Ovary (tissue), 3 donors: Measurements from ENCODE around the gene GKN1.

Experiments used
- EP300 ChIP-seq: sonication (generic); formaldehyde crosslinking; IDR thresholded peaks from one replicate; pipeline ENCODE4 v1.6.1; 2017; ENCODE audit warnings: antibody characterized with exemption
- TF ChIP-seq, protein P1 (sequence below), 3 donors: fragments of 450-650 bp in 2 of 3; fragments of 200-600 bp in 1 of 3; IDR thresholded peaks; one replicate each; pipeline versions ENCODE4 v1.5.1 to v1.8.0; 2016 to 2022; ENCODE audit warnings: antibody characterized with exemption in 3 of 3, mild to moderate bottlenecking in 1 of 3
- donor health status: DM: no; HTN: no; CAD: no.

- no peak for TF ChIP-seq EP300
- TF ChIP-seq, protein P1, sequence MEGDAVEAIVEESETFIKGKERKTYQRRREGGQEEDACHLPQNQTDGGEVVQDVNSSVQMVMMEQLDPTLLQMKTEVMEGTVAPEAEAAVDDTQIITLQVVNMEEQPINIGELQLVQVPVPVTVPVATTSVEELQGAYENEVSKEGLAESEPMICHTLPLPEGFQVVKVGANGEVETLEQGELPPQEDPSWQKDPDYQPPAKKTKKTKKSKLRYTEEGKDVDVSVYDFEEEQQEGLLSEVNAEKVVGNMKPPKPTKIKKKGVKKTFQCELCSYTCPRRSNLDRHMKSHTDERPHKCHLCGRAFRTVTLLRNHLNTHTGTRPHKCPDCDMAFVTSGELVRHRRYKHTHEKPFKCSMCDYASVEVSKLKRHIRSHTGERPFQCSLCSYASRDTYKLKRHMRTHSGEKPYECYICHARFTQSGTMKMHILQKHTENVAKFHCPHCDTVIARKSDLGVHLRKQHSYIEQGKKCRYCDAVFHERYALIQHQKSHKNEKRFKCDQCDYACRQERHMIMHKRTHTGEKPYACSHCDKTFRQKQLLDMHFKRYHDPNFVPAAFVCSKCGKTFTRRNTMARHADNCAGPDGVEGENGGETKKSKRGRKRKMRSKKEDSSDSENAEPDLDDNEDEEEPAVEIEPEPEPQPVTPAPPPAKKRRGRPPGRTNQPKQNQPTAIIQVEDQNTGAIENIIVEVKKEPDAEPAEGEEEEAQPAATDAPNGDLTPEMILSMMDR (IDR thresholded peaks at IDR 0.05): no peak
Measured at GRCh38 chr2:69010437-69011194, 36.2 kb downstream of the GKN1 start.
